ENCODE measurements around the gene ZNF423. TPM values are rescaled to one million over a fixed set of nuclear protein-coding genes. Genes with fewer than 3 reads are reported as not detected.

The ZNF423 gene
- total and polyA plus RNA-seq, 2 experiments from 2014 or later, result 0.43 to 0.49 TPM

DNA sequence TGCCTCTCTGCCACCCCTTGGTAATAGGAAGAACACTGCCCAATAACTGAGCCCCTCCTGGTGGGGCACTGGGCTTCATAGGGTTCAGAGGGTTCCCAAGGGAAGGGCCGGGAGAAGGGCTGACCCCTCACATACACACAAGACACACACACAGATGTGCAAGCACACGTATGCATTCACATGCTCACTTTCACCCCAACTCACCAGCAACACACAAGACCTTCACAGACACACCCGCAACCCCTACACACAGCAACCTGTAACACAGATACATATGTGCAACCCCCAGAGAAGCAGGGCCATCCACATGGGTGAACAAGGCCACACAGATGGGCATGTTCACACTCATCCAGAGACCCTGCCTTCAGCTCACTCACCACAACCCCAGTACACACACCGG is 225.1 kb downstream of the ZNF423 start:
- Histone ChIP-seq H3K36me3 (ENCODE audit: low read depth) (no peaks in the 10 kb centered on the region), H3K9ac (no peak overlapping the region), H3K4me1 (ENCODE audit: insufficient read depth) (peaks cover 11% of the 10 kb centered on the region), H3K4me3 (no peak overlapping the region), H3K9me3 (ENCODE audit: low read depth) (no peaks in the 10 kb centered on the region), H3K27ac (no peak overlapping the region), H2AFZ (no peak overlapping the region), H3K9me2 (ENCODE audit: insufficient read depth) (no peaks in the 10 kb centered on the region), H3F3A (ENCODE audit: insufficient read depth) (no peaks in the 10 kb centered on the region), H3K27me3 (replicated peaks; ENCODE audit: insufficient read depth) (no peaks in the 10 kb centered on the region), H3K4me2 (ENCODE audit: unreplicated experiment) (no peak overlapping the region), H4K20me1 (ENCODE audit: insufficient read depth) (no peaks in the 10 kb centered on the region), H3K79me2 (ENCODE audit: insufficient read depth) (no peaks in the 10 kb centered on the region)
- DNase-seq, result no peak
- in situ Hi-C loops (cut with MboI), result no loop called here
- 89 to 92% methylated on average over 4 of the region's 4 CpGs for WGBS, 2 experiments (ENCODE audit: low coverage in 1 of 2, low lambda C conversion rate in 2 of 2, missing lambda C conversion rate in 2 of 2)
- TF ChIP-seq EZH2 (IDR thresholded peaks at IDR 0.05; ENCODE audit: insufficient read depth, poor library complexity, severe bottlenecking) (no peak), EZH2phosphoT487 (IDR thresholded peaks at IDR 0.05; ENCODE audit: insufficient read depth, low read depth) (no peak)

DNA sequence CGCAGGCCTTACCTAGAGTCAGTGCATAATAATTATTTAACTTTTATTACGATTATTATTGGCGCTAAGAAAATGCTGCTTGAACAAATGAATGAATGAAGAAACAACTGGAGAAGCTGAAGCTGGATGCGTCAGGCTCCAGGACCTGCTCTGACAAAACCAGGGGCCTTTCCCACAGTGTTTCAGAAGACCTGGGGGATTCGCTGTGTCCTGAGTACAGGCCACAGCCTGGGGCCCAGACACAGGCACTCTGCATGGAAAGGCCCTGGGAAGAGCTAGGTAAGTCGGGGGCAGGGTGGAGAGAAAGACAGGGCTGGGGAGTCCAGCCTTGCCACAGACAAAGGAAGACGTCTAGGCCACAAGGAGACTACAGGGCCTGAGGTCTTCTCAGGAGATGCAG is 226.1 kb downstream of the ZNF423 start:
- in situ Hi-C loops (cut with MboI), result no loop called here
- H3K4me2 ChIP-seq (ENCODE audit: unreplicated experiment), result no peak overlapping the region
- H3K4me1 ChIP-seq (ENCODE audit: insufficient read depth), result peaks cover 11% of the 10 kb centered on the region
- DNase-seq, result no peak
- no peaks in the 10 kb centered on the region for H3K9me3 ChIP-seq (ENCODE audit: low read depth)
- H3K36me3 ChIP-seq (ENCODE audit: low read depth), result no peaks in the 10 kb centered on the region
- H3K27ac ChIP-seq, result no peak overlapping the region
- H3K9me2 ChIP-seq (ENCODE audit: insufficient read depth), result no peaks in the 10 kb centered on the region
- H3K4me3 ChIP-seq, result no peak overlapping the region
- no peaks in the 10 kb centered on the region for H3K79me2 ChIP-seq (ENCODE audit: insufficient read depth)
- no peaks in the 10 kb centered on the region for H3K27me3 ChIP-seq (replicated peaks; ENCODE audit: insufficient read depth)
- H4K20me1 ChIP-seq (ENCODE audit: insufficient read depth), result no peaks in the 10 kb centered on the region
- H3F3A ChIP-seq (ENCODE audit: insufficient read depth), result no peaks in the 10 kb centered on the region
- H3K9ac ChIP-seq, result no peak overlapping the region
- H2AFZ ChIP-seq, result no peak overlapping the region
- no peak for TF ChIP-seq EZH2 (IDR thresholded peaks at IDR 0.05; ENCODE audit: insufficient read depth, poor library complexity, severe bottlenecking)
- TF ChIP-seq EZH2phosphoT487 (IDR thresholded peaks at IDR 0.05; ENCODE audit: insufficient read depth, low read depth), result no peak
- 75 to 80% methylated on average over 7 of the region's 7 CpGs for WGBS, 2 experiments (ENCODE audit: low coverage in 1 of 2, low lambda C conversion rate in 2 of 2, missing lambda C conversion rate in 2 of 2)

GRCh38 chr16:49628148-49628547 is 227.8 kb downstream of the ZNF423 start:
- Histone ChIP-seq H3K4me2 (ENCODE audit: unreplicated experiment) (no peak overlapping the region), H3K79me2 (ENCODE audit: insufficient read depth) (no peaks in the 10 kb centered on the region), H4K20me1 (ENCODE audit: insufficient read depth) (no peaks in the 10 kb centered on the region), H3K4me1 (ENCODE audit: insufficient read depth) (peaks cover 11% of the 10 kb centered on the region), H3K36me3 (ENCODE audit: low read depth) (no peaks in the 10 kb centered on the region), H3F3A (ENCODE audit: insufficient read depth) (no peaks in the 10 kb centered on the region), H3K9ac (no peak overlapping the region), H3K9me3 (ENCODE audit: low read depth) (no peaks in the 10 kb centered on the region), H3K9me2 (ENCODE audit: insufficient read depth) (no peaks in the 10 kb centered on the region), H2AFZ (no peak overlapping the region), H3K27me3 (replicated peaks; ENCODE audit: insufficient read depth) (no peaks in the 10 kb centered on the region), H3K4me3 (no peak overlapping the region), H3K27ac (no peak overlapping the region)
- TF ChIP-seq EZH2phosphoT487 (IDR thresholded peaks at IDR 0.05; ENCODE audit: insufficient read depth, low read depth) (no peak), EZH2 (IDR thresholded peaks at IDR 0.05; ENCODE audit: insufficient read depth, poor library complexity, severe bottlenecking) (no peak)
- DNase-seq, result no peak
- 52 to 58% methylated on average over 3 of the region's 3 CpGs for WGBS, 2 experiments (ENCODE audit: low coverage in 1 of 2, low lambda C conversion rate in 2 of 2, missing lambda C conversion rate in 2 of 2)
- in situ Hi-C loops (cut with MboI), result no loop called here

DNA sequence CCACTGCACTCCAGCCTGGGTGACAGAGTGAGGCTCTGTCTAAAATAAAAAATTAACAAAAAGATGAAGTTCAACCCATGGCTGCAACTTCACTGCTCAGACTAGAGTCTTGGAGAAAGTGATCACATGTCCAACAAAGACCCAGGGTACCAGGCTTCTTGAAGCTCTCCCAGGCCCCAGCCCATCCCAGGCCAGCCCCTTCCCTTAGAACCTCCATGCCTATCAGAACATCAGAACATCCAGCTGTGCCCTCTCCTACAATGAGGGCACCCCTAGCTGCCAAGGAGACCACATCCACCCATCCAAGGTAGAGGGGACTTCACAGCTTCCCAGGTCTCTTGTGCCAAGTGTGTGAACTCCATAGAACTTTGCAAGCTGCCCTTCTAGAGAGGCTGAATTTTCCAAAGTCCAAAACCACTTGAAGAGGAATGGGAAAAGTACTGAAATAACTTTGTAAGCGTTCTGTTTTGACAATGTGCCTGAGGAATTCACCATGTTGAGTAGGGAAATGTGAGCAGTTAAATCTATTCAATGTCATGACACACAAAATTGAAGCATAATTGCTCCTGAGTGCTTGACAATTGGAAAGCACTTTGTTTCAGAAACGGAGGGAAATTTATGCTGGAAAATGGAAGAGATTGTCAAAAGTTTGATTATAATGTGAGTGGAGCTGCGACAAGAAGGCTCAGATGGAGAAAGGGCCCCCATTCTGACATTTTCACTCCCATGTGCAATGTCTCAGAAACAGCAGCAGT is 230.4 kb downstream of the ZNF423 start:
- Histone ChIP-seq H3K9ac (no peak overlapping the region), H4K20me1 (ENCODE audit: insufficient read depth) (no peaks in the 10 kb centered on the region), H3K27ac (no peak overlapping the region), H3K27me3 (replicated peaks; ENCODE audit: insufficient read depth) (no peaks in the 10 kb centered on the region), H3K9me3 (ENCODE audit: low read depth) (no peaks in the 10 kb centered on the region), H3K4me3 (no peak overlapping the region), H3K36me3 (ENCODE audit: low read depth) (no peaks in the 10 kb centered on the region), H3F3A (ENCODE audit: insufficient read depth) (no peaks in the 10 kb centered on the region), H3K4me2 (ENCODE audit: unreplicated experiment) (no peak overlapping the region), H3K4me1 (ENCODE audit: insufficient read depth) (peaks cover 4% of the 10 kb centered on the region; the same call in 1 of the 2 replicates), H3K79me2 (ENCODE audit: insufficient read depth) (no peaks in the 10 kb centered on the region), H2AFZ (no peak overlapping the region), H3K9me2 (ENCODE audit: insufficient read depth) (no peaks in the 10 kb centered on the region)
- no peak for DNase-seq
- 48 to 49% methylated on average over 3 of the region's 3 CpGs for WGBS, 2 experiments (ENCODE audit: low coverage in 1 of 2, low lambda C conversion rate in 2 of 2, missing lambda C conversion rate in 2 of 2)
- in situ Hi-C loops (cut with MboI), result no loop called here
- no peak for TF ChIP-seq EZH2phosphoT487 (IDR thresholded peaks at IDR 0.05; ENCODE audit: insufficient read depth, low read depth)
- no peak for TF ChIP-seq EZH2 (IDR thresholded peaks at IDR 0.05; ENCODE audit: insufficient read depth, poor library complexity, severe bottlenecking)

Measured in GM23248 (cell line).